Thoracic aorta (tissue), 2 donors: ENCODE results near the gene GPN1. TPM values are rescaled to one million over a fixed set of nuclear protein-coding genes. Genes with fewer than 3 reads are reported as not detected.
"Not testable (repeated sequence)": the region's sequence is repeated elsewhere in the genome, so short reads cannot be mapped to it uniquely, and the experiment has no call there.

Experiments used
- ATAC-seq: fragments of 150-250 bp; one replicate; pipeline ENCODE4 v1.8.0; 2017; ENCODE audit warnings: low read depth; ENCODE audit not compliant: insufficient number of reproducible peaks, low FRiP score
- DNase-seq: peaks from one replicate; pipeline ENCODE4 v3.0.0-alpha.2; 2020; ENCODE audit warnings: low spot score
- H3K27ac ChIP-seq, 2 donors: fragments of 200-600 bp; sonication (generic); 1 replicate in 1 of 2; 2 replicates in 1 of 2; pipeline ENCODE4 v1.5.1; 2016; ENCODE audit warnings: mild to moderate bottlenecking in 2 of 2, moderate library complexity in 2 of 2
- H3K27me3 ChIP-seq: fragments of 200-600 bp; sonication (generic); replicated peaks from 2 replicates; pipeline ENCODE4 v1.6.0; 2016; ENCODE audit warnings: mild to moderate bottlenecking; ENCODE audit not compliant: insufficient read depth
- H3K36me3 ChIP-seq: fragments of 200-600 bp; sonication (generic); one replicate; pipeline ENCODE4 v1.5.1; 2016
- H3K4me1 ChIP-seq, 2 donors: fragments of 200-600 bp; sonication (generic); 1 replicate in 1 of 2; 2 replicates in 1 of 2; pipeline versions ENCODE4 v1.5.1 to v1.6.0; 2016; ENCODE audit warnings: low read depth in 2 of 2, mild to moderate bottlenecking in 1 of 2; ENCODE audit not compliant: control insufficient read depth in 1 of 2
- H3K4me3 ChIP-seq: fragments of 200-600 bp; sonication (generic); 2 replicates; pipeline ENCODE4 v1.5.1; 2016; ENCODE audit warnings: mild to moderate bottlenecking
- H3K9me3 ChIP-seq: fragments of 200-600 bp; sonication (generic); 2 replicates; pipeline ENCODE4 v1.5.1; 2016
- total RNA-seq, 2 donors: library from RNA; depleted of rRNA; stranded (reverse); fragments of >200 nt; gene quantifications; one replicate each; pipeline versions ENCODE4 v1.1.0 to v1.2.3, GENCODE V29; 2016
- TF ChIP-seq, protein P1 (sequence below): fragments of 200-600 bp; sonication (generic); IDR thresholded peaks from one replicate; pipeline ENCODE4 v1.5.1; 2019; ENCODE audit warnings: antibody characterized with exemption

Gene GPN1
- total RNA-seq, 2 donors from 2014 or later = 19.0 to 22.3 TPM

GRCh38 chr2:27615316-27615715 is 13.5 kb upstream of the GPN1 start:
- ATAC-seq = no peak
- peaks cover 39% of the 10 kb centered on the region for H3K36me3 ChIP-seq

GRCh38 chr2:27621524-27621923 is 7.3 kb upstream of the GPN1 start:
- H3K27me3 ChIP-seq = no peaks in the 10 kb centered on the region
- H3K36me3 ChIP-seq = peaks cover 39% of the 10 kb centered on the region
- H3K27ac ChIP-seq = no peak overlapping the region
- no peak for ATAC-seq
- TF ChIP-seq, protein P1, sequence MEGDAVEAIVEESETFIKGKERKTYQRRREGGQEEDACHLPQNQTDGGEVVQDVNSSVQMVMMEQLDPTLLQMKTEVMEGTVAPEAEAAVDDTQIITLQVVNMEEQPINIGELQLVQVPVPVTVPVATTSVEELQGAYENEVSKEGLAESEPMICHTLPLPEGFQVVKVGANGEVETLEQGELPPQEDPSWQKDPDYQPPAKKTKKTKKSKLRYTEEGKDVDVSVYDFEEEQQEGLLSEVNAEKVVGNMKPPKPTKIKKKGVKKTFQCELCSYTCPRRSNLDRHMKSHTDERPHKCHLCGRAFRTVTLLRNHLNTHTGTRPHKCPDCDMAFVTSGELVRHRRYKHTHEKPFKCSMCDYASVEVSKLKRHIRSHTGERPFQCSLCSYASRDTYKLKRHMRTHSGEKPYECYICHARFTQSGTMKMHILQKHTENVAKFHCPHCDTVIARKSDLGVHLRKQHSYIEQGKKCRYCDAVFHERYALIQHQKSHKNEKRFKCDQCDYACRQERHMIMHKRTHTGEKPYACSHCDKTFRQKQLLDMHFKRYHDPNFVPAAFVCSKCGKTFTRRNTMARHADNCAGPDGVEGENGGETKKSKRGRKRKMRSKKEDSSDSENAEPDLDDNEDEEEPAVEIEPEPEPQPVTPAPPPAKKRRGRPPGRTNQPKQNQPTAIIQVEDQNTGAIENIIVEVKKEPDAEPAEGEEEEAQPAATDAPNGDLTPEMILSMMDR = no peak
- H3K4me3 ChIP-seq = no peak overlapping the region
- DNase-seq = no peak
- no peaks in the 10 kb centered on the region for H3K4me1 ChIP-seq
- H3K9me3 ChIP-seq = no peaks in the 10 kb centered on the region

More at GRCh38 chr2:27615316-27615715, 13.5 kb upstream of the GPN1 start:
- no peaks in the 10 kb centered on the region for H3K4me1 ChIP-seq
- no peak overlapping the region for H3K27ac ChIP-seq
- TF ChIP-seq, protein P1 = no peak
- H3K4me3 ChIP-seq = no peak overlapping the region
- no peaks in the 10 kb centered on the region for H3K27me3 ChIP-seq
- DNase-seq = no peak
- H3K9me3 ChIP-seq = no peaks in the 10 kb centered on the region

- no peaks in the 10 kb centered on the region for H3K27me3 ChIP-seq
- no peak overlapping the region for H3K27ac ChIP-seq
- H3K9me3 ChIP-seq = no peaks in the 10 kb centered on the region
- TF ChIP-seq, protein P1 = no peak
- peaks cover 25% of the 10 kb centered on the region for H3K36me3 ChIP-seq
- H3K4me1 ChIP-seq = peaks cover 0 to 4% of the 10 kb centered on the region in 2 donors
- ATAC-seq (no peak), DNase-seq (no peak)
- no peak overlapping the region for H3K4me3 ChIP-seq
These were observed 5.9 kb upstream of the GPN1 start for GRCh38 chr2:27622921-27623384.

GRCh38 chr2:27624943-27625342 is 3.9 kb upstream of the GPN1 start:
- Histone ChIP-seq H3K4me1 (peaks cover 0 to 16% of the 10 kb centered on the region in 2 donors), H3K36me3 (peaks cover 16% of the 10 kb centered on the region), H3K27me3 (no peaks in the 10 kb centered on the region), H3K27ac (no peak overlapping the region), H3K4me3 (no peak overlapping the region), H3K9me3 (no peaks in the 10 kb centered on the region)
- DNase-seq (no peak), ATAC-seq (no peak)
- TF ChIP-seq, protein P1 = no peak

DNA sequence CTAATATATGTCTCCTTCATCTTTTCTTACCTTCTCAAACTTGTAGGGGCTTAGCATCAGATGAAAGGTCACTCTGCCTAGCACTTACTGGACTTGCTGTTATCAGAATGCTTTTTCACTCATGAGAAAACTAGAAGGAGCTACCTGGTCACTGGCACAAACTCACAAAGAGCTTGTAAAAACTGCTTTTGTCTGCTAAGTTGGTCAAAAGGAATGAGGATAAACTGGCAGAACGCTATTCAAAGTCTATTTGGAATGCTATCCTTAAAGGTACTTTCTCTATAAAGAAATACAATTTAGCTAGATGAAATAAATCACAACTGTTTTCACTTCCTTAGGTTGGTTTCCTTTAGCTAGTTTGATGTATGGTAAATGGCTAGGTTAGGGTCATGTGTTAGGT is 2.5 kb upstream of the GPN1 start:
- not testable (repeated sequence) for H3K9me3 ChIP-seq, H3K36me3 ChIP-seq, DNase-seq, H3K27me3 ChIP-seq, H3K27ac ChIP-seq, H3K4me3 ChIP-seq, ATAC-seq
- peaks cover 0 to 18% of the 10 kb centered on the region in 2 donors for H3K4me1 ChIP-seq

GRCh38 chr2:27626921-27627320 is 1.9 kb upstream of the GPN1 start:
- not testable (repeated sequence) for H3K27me3 ChIP-seq, H3K36me3 ChIP-seq, H3K27ac ChIP-seq, H3K9me3 ChIP-seq, H3K4me3 ChIP-seq, ATAC-seq, DNase-seq
- peaks cover 0 to 18% of the 10 kb centered on the region in 2 donors for H3K4me1 ChIP-seq
